Suprapubic skin (tissue), 4 donors: ENCODE measurements around the gene PRKG2.

Source experiments
- EP300 ChIP-seq: sonication (generic); formaldehyde crosslinking; IDR thresholded peaks from one replicate; pipeline ENCODE4 v1.6.1; 2017; ENCODE audit warnings: antibody characterized with exemption
- POLR2A ChIP-seq, 2 donors: fragments of 450-650 bp; IDR thresholded peaks; one replicate each; pipeline ENCODE4 v1.6.1; 2017; ENCODE audit warnings: antibody characterized with exemption in 2 of 2, mild to moderate bottlenecking in 2 of 2, moderate library complexity in 2 of 2
- POLR2AphosphoS5 ChIP-seq, 3 donors: sonication (generic); formaldehyde crosslinking; IDR thresholded peaks; one replicate each; pipeline ENCODE4 v1.6.1; 2017; ENCODE audit warnings: antibody characterized with exemption in 3 of 3
- TF ChIP-seq, protein P1 (sequence below), 2 donors: fragments of 200-600 bp in 1 of 2; fragments of 450-650 bp in 1 of 2; sonication (generic) in 1 of 2; IDR thresholded peaks; one replicate each; pipeline ENCODE4 v1.5.1; 2016 to 2019; ENCODE audit warnings: antibody characterized with exemption in 2 of 2, mild to moderate bottlenecking in 1 of 2, moderate library complexity in 1 of 2

DNA sequence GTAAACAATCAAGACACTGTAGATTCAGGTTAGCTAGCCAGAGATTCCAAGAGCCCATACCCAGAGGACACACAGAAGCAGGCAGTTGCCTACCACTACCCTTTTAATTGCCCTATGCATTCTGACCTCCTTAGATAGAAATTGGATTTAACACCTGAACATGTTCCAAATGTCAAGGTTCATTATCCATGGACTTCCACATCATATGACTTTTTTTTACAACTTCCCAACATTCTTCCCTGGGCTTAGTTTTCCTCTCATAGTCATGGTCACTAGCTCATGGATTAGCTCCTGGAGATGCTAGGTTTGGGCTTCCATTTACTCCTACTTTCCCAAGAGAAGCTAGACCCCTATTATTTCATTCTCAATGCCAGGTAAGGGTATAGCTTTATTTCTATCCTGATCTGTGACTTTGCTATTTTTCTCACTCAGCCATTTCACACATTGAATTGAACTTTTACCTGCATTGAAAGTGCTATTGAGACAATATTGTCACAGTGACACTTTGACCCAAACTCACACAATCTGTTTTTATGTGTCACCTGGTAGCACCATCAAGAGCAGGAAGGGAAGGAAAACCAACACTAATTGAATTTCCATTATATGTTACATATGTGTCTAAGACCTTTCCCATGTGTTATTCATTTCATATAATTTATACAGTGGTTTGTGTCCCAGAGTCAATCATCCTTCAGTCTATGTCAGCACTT, 44.0 kb upstream of the PRKG2 start:
- TF ChIP-seq, protein P1, sequence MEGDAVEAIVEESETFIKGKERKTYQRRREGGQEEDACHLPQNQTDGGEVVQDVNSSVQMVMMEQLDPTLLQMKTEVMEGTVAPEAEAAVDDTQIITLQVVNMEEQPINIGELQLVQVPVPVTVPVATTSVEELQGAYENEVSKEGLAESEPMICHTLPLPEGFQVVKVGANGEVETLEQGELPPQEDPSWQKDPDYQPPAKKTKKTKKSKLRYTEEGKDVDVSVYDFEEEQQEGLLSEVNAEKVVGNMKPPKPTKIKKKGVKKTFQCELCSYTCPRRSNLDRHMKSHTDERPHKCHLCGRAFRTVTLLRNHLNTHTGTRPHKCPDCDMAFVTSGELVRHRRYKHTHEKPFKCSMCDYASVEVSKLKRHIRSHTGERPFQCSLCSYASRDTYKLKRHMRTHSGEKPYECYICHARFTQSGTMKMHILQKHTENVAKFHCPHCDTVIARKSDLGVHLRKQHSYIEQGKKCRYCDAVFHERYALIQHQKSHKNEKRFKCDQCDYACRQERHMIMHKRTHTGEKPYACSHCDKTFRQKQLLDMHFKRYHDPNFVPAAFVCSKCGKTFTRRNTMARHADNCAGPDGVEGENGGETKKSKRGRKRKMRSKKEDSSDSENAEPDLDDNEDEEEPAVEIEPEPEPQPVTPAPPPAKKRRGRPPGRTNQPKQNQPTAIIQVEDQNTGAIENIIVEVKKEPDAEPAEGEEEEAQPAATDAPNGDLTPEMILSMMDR (IDR thresholded peaks at IDR 0.05), result no peak
- TF ChIP-seq POLR2AphosphoS5 (IDR thresholded peaks at IDR 0.05) (no peak), EP300 (no peak), POLR2A (IDR thresholded peaks at IDR 0.05) (no peak)
